PC-3 (cell line): Measurements from ENCODE around the gene EBLN2. TPM values are rescaled to one million over a fixed set of nuclear protein-coding genes. Genes with fewer than 3 reads are reported as not detected.

Experiments used
- ATAC-seq: fragments of 200-7000 bp; cut with Tn5 transposase; 2 replicates; pipeline ENCODE4 v1.9.1; 2020; ENCODE audit warnings: mild to moderate bottlenecking, moderate library complexity
- BruUV-seq: library from RNA; stranded (reverse); fragments of 400-500 nt; replicated peaks from 2 replicates; lab custom pipeline; 2021; lab: Mats Ljungman, UMichigan
- CTCF ChIA-PET: fragments of 300-600 bp; sonication (Branson Sonifier 250); formaldehyde crosslinking; loops from one replicate; lab custom pipeline; 2022; ENCODE audit warnings: antibody characterized with exemption; lab: Charles Lee
- POLR2A ChIA-PET: fragments of 300-600 bp; sonication (Branson Sonifier 250); formaldehyde crosslinking; loops from one replicate; lab custom pipeline; 2022; ENCODE audit warnings: antibody characterized with exemption; ENCODE audit not compliant: unreplicated experiment; lab: Charles Lee
- DNase-seq: peaks from one replicate; pipeline ENCODE4 v3.0.0-alpha.2; 2015
- H2AFZ ChIP-seq: fragments of 300-600 bp; sonication (generic); 2 replicates; pipeline ENCODE4 v1.6.0; 2016; ENCODE audit warnings: antibody characterized with exemption, low read length
- H3F3A ChIP-seq: fragments of 300-600 bp; sonication (generic); one replicate; pipeline ENCODE4 v1.6.0; 2017; ENCODE audit warnings: antibody characterized with exemption, low read length, control low read depth, mild to moderate bottlenecking; ENCODE audit not compliant: unreplicated experiment
- H3K27ac ChIP-seq: fragments of 300-600 bp; sonication (generic); 2 replicates; pipeline ENCODE4 v1.5.1; 2016; ENCODE audit warnings: mild to moderate bottlenecking, low read length
- H3K27me3 ChIP-seq: fragments of 300-600 bp; sonication (generic); 2 replicates; pipeline ENCODE4 v1.6.1; 2016; ENCODE audit warnings: low read length, mixed read lengths
- H3K36me3 ChIP-seq: fragments of 300-600 bp; sonication (generic); 2 replicates; pipeline ENCODE4 v1.6.1; 2016; ENCODE audit warnings: low read depth, mixed run types, low read length, mixed read lengths
- H3K4me1 ChIP-seq: fragments of 300-600 bp; sonication (generic); 2 replicates; pipeline ENCODE4 v1.5.1; 2016; ENCODE audit warnings: low read length; ENCODE audit not compliant: insufficient read depth
- H3K4me2 ChIP-seq: fragments of 300-600 bp; sonication (generic); 2 replicates; pipeline ENCODE4 v1.6.0; 2016; ENCODE audit warnings: low read length
- H3K4me3 ChIP-seq: fragments of 300-600 bp; sonication (generic); 2 replicates; pipeline ENCODE4 v1.5.1; 2016; ENCODE audit warnings: mild to moderate bottlenecking, low read length, mixed read lengths
- H3K79me2 ChIP-seq: fragments of 300-600 bp; sonication (generic); 2 replicates; pipeline ENCODE4 v1.6.1; 2017; ENCODE audit warnings: low read length, mixed read lengths
- H3K9ac ChIP-seq: fragments of 300-600 bp; sonication (generic); 2 replicates; pipeline ENCODE4 v1.6.0; 2016; ENCODE audit warnings: mild to moderate bottlenecking, low read length
- H3K9me2 ChIP-seq: fragments of 300-600 bp; sonication (generic); replicated peaks from 2 replicates; pipeline ENCODE4 v1.6.1; 2016; ENCODE audit warnings: mixed run types, low read length, mixed read lengths
- H3K9me3 ChIP-seq: fragments of 300-600 bp; sonication (generic); 2 replicates; pipeline ENCODE4 v1.6.1; 2016; ENCODE audit warnings: low read length, mixed read lengths
- H4K20me1 ChIP-seq: fragments of 300-600 bp; sonication (generic); 2 replicates; pipeline ENCODE4 v1.6.1; 2016; ENCODE audit warnings: low read length, mixed read lengths
- EZH2 ChIP-seq: fragments of 300-600 bp; sonication (generic); IDR thresholded peaks from one replicate; pipeline ENCODE4 v1.6.1; 2017; ENCODE audit warnings: antibody characterized with exemption, mild to moderate bottlenecking, low read length; ENCODE audit not compliant: unreplicated experiment
- EZH2phosphoT487 ChIP-seq: fragments of 300-600 bp; sonication (generic); IDR thresholded peaks from 2 replicates; pipeline ENCODE4 v1.6.1; 2018; ENCODE audit warnings: mild to moderate bottlenecking, antibody characterized with exemption, low read length, borderline replicate concordance
- intact Hi-C: fragments of 100-400 bp; cut with micrococcal nuclease; formaldehyde crosslinking; loops from 2 replicates; pipeline ENCODE4 v1.9.0; 2023
- total RNA-seq: library from RNA; depleted of rRNA; stranded (reverse); fragments of >200 nt; gene quantifications from 2 replicates; pipeline ENCODE4 v1.2.3, GENCODE V29; 2014
- TF ChIP-seq, protein P1 (sequence below): fragments of 300-600 bp; sonication (generic); conservative IDR thresholded peaks from 2 replicates; pipeline ENCODE4 v1.5.1; 2017; ENCODE audit warnings: antibody characterized with exemption, low read depth, mild to moderate bottlenecking, low read length

The EBLN2 gene
- total RNA-seq, 1 experiment from 2014 or later, result 6.2 TPM

DNA sequence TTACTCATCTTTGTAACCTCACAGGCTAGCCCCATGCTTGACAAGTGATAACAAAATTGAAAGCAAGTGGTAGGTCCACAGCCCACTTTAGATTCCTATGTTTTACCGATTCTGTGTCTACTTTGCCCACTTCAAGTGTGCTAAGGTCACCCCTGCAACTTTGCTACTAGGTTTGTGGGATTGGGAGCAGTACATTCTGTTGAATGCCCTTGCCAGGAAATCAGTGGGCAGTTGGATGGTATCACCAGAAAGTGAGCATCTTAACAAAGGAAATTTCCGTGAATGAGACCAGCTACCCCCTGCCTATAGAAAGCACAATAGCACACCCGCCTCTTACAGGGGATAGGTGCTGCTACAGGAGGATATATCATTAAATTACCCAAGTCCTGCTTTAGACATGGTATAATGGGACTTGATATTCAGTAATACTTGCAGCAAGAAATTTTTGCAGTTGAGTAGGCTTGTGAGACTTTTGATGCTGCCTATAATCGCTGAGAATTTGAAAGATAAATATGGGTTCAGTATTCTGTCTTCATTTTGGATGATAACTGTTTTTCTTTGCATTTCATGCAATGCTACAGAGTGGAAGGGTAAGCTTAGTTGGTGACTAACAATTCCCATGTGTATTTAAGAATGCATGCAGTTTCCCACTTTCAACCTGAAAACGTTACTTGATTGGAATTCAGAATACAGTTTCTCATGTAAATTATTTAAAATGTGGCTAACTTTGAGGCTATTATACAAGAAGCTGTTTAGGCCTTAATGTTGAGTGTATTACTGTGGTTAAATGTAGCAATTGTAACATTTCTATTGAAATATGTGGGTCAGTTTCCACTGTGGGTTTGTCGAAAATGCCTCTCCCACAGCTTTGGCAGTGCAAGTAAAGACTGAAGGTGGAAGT, 9.5 kb downstream of the EBLN2 start:
- POLR2A ChIA-PET, result no interaction called here
- Histone ChIP-seq H3K4me1 (no peaks in the 10 kb centered on the region), H3K4me3 (no peak overlapping the region), H3K9me3 (no peaks in the 10 kb centered on the region), H3K27me3 (no peaks in the 10 kb centered on the region), H3K36me3 (peaks cover 13% of the 10 kb centered on the region; the same call in 1 of the 2 replicates), H3K27ac (no peak overlapping the region), H4K20me1 (no peaks in the 10 kb centered on the region), H3K9ac (no peak overlapping the region), H3K9me2 (no peaks in the 10 kb centered on the region), H3F3A (no peaks in the 10 kb centered on the region), H3K4me2 (no peak overlapping the region), H2AFZ (no peak overlapping the region), H3K79me2 (no peaks in the 10 kb centered on the region)
- CTCF ChIA-PET, result no interaction called here
- peak; percentile 14 for ATAC-seq
- no peak for DNase-seq
- intact Hi-C loops, result loop anchor here (5.0 kb wide), 1 partner anchor 134 kb away; no protein-coding TSS in a partner anchor
- TF ChIP-seq EZH2 (no peak), EZH2phosphoT487 (no peak)
- TF ChIP-seq, protein P1, sequence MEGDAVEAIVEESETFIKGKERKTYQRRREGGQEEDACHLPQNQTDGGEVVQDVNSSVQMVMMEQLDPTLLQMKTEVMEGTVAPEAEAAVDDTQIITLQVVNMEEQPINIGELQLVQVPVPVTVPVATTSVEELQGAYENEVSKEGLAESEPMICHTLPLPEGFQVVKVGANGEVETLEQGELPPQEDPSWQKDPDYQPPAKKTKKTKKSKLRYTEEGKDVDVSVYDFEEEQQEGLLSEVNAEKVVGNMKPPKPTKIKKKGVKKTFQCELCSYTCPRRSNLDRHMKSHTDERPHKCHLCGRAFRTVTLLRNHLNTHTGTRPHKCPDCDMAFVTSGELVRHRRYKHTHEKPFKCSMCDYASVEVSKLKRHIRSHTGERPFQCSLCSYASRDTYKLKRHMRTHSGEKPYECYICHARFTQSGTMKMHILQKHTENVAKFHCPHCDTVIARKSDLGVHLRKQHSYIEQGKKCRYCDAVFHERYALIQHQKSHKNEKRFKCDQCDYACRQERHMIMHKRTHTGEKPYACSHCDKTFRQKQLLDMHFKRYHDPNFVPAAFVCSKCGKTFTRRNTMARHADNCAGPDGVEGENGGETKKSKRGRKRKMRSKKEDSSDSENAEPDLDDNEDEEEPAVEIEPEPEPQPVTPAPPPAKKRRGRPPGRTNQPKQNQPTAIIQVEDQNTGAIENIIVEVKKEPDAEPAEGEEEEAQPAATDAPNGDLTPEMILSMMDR, result no peak
- no TSS peak for BruUV-seq

DNA sequence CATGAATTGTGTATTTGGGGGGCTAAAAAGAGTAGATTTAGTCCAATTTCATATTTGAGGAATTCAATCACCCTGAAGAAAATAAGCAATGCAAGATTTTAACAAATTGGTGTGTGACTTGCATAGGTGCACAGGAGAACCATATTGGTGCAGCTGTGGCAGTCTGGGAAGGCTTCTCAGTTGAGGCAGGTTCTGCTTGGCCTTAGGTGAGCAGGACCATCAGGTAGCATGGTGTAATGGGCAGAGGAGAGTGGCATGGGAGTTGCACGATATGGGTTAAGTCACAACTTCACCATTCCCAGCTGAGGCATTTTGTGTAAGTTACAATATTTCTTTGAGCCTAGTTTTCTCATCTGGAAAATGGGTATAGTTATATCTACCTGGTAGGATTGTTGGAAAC, 10.5 kb downstream of the EBLN2 start:
- Histone ChIP-seq H3K9me2 (no peaks in the 10 kb centered on the region), H3K4me3 (no peak overlapping the region), H2AFZ (no peak overlapping the region), H3K4me1 (no peaks in the 10 kb centered on the region), H3F3A (no peaks in the 10 kb centered on the region), H3K27me3 (no peaks in the 10 kb centered on the region), H3K9ac (no peak overlapping the region), H3K79me2 (no peaks in the 10 kb centered on the region), H3K9me3 (no peaks in the 10 kb centered on the region), H4K20me1 (no peaks in the 10 kb centered on the region), H3K4me2 (no peak overlapping the region), H3K36me3 (peaks cover 9% of the 10 kb centered on the region; the same call in 1 of the 2 replicates), H3K27ac (no peak overlapping the region)
- ATAC-seq (no peak), DNase-seq (no peak)
- CTCF ChIA-PET, result no interaction called here
- intact Hi-C loops, result loop anchor here (5.0 kb wide), 1 partner anchor 135 kb away; no protein-coding TSS in a partner anchor
- POLR2A ChIA-PET, result no interaction called here
- TF ChIP-seq, protein P1, result no peak
- TF ChIP-seq EZH2 (no peak), EZH2phosphoT487 (no peak)
- no TSS peak for BruUV-seq

DNA sequence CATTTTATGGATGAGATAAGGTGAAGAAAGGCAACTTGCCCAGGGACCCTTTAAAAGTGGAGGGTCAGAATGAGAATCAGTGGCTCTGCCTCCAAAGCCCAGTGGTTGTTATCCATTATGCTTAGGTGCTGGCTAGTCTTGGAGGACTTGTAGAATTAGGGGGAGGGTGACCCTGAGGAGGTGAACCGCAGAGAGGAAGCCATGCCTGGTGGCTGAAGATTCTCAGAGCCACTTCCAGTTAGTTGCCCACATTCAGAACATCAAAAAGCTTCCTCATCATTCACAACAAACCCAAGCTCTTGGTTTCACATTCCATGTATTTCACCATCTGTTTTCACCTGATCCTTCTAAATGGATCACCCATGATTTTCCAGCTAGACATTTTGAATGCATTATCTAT, 11.2 kb downstream of the EBLN2 start:
- H3K27me3 ChIP-seq, result no peaks in the 10 kb centered on the region
- CTCF ChIA-PET, result no interaction called here

More for the DNA sequence above, 11.2 kb downstream of the EBLN2 start:
- no peak overlapping the region for H3K9ac ChIP-seq
- no peaks in the 10 kb centered on the region for H3K9me2 ChIP-seq
- H3K4me2 ChIP-seq, result no peak overlapping the region
- DNase-seq (no peak), ATAC-seq (no peak)
- no peak overlapping the region for H3K27ac ChIP-seq
- no peaks in the 10 kb centered on the region for H3K79me2 ChIP-seq
- TF ChIP-seq EZH2phosphoT487 (no peak), EZH2 (no peak)
- TF ChIP-seq, protein P1, result no peak
- no peaks in the 10 kb centered on the region for H3F3A ChIP-seq
- H3K36me3 ChIP-seq, result peaks cover 5% of the 10 kb centered on the region; the same call in 1 of the 2 replicates
- H2AFZ ChIP-seq, result no peak overlapping the region
- no peaks in the 10 kb centered on the region for H3K9me3 ChIP-seq
- intact Hi-C loops, result loop anchor here (5.0 kb wide), 1 partner anchor 135 kb away; no protein-coding TSS in a partner anchor
- no TSS peak for BruUV-seq
- H3K4me1 ChIP-seq, result no peaks in the 10 kb centered on the region
- POLR2A ChIA-PET, result no interaction called here
- no peak overlapping the region for H3K4me3 ChIP-seq
- H4K20me1 ChIP-seq, result no peaks in the 10 kb centered on the region
